Mesendoderm (in vitro differentiated cells): ENCODE results near the gene TMEM178B.
"Not testable (repeated sequence)": the region's sequence is repeated elsewhere in the genome, so short reads cannot be mapped to it uniquely, and the experiment has no call there.

Experiments used
- DNase-seq: peaks from one replicate; pipeline ENCODE4 v3.0.0; 2013
- H2AK5ac ChIP-seq: 2 replicates; pipeline ENCODE4 v1.6.1; 2013; ENCODE audit warnings: low read length, inconsistent platforms
- H2BK120ac ChIP-seq: 2 replicates; pipeline ENCODE4 v1.6.1; 2013; ENCODE audit warnings: low read depth, mild to moderate bottlenecking, low read length, moderate library complexity, mixed read lengths
- H2BK15ac ChIP-seq: replicated peaks from 2 replicates; pipeline ENCODE4 v1.6.1; 2013; ENCODE audit warnings: low read depth, mild to moderate bottlenecking, moderate library complexity
- H2BK5ac ChIP-seq: 2 replicates; pipeline ENCODE4 v1.6.1; 2013; ENCODE audit warnings: low read length, inconsistent platforms
- H3K18ac ChIP-seq: 2 replicates; pipeline ENCODE4 v1.6.1; 2013; ENCODE audit warnings: mild to moderate bottlenecking, low read length, mixed read lengths
- H3K23ac ChIP-seq: one replicate; pipeline ENCODE4 v1.6.1; 2013; ENCODE audit warnings: low read length
- H3K27ac ChIP-seq: 2 replicates; pipeline ENCODE4 v1.5.1; 2013; ENCODE audit warnings: low read depth, mild to moderate bottlenecking, inconsistent platforms, low read length, moderate library complexity
- H3K27me3 ChIP-seq: 2 replicates; pipeline ENCODE4 v1.6.1; 2013; ENCODE audit warnings: low read length, control low read depth, mild to moderate bottlenecking, inconsistent platforms; ENCODE audit not compliant: insufficient read depth, poor library complexity
- H3K36me3 ChIP-seq: 2 replicates; pipeline ENCODE4 v1.6.1; 2013; ENCODE audit warnings: low read length, inconsistent platforms; ENCODE audit not compliant: control insufficient read depth, insufficient read depth
- H3K4ac ChIP-seq: one replicate; pipeline ENCODE4 v1.6.1; 2013; ENCODE audit warnings: low read depth, mild to moderate bottlenecking, low read length, moderate library complexity
- H3K4me1 ChIP-seq: 2 replicates; pipeline ENCODE4 v1.6.1; 2013; ENCODE audit warnings: low read depth, low read length, inconsistent platforms; ENCODE audit not compliant: control insufficient read depth
- H3K4me2 ChIP-seq: 2 replicates; pipeline ENCODE4 v1.6.1; 2013; ENCODE audit warnings: low read length
- H3K4me3 ChIP-seq: 2 replicates; pipeline ENCODE4 v1.5.1; 2013; ENCODE audit warnings: mild to moderate bottlenecking, low read length
- H3K56ac ChIP-seq: one replicate; pipeline ENCODE4 v1.6.1; 2013; ENCODE audit warnings: low read length
- H3K79me1 ChIP-seq: 2 replicates; pipeline ENCODE4 v1.6.1; 2013; ENCODE audit warnings: low read length, inconsistent platforms
- H3K79me2 ChIP-seq: 2 replicates; pipeline ENCODE4 v1.6.1; 2013; ENCODE audit warnings: mild to moderate bottlenecking, low read length; ENCODE audit not compliant: control insufficient read depth, insufficient read depth
- H3K9ac ChIP-seq: 2 replicates; pipeline ENCODE4 v1.6.1; 2013; ENCODE audit warnings: low read length, inconsistent platforms
- H4K5ac ChIP-seq: one replicate; pipeline ENCODE4 v1.6.1; 2013; ENCODE audit warnings: low read length
- H4K8ac ChIP-seq: one replicate; pipeline ENCODE4 v1.6.1; 2013; ENCODE audit warnings: low read depth, mild to moderate bottlenecking, control low read depth, low read length, moderate library complexity
- WGBS: extraction: QIAGEN DNeasy Blood & Tissue Kit; methylation state at CpG from one replicate; pipeline ENCODE4 v1.1.7; 2013; ENCODE audit warnings: low lambda C conversion rate, missing lambda C conversion rate; ENCODE audit not compliant: insufficient coverage; ENCODE audit errors: extremely low coverage; 5-methylcytosine and 5-hydroxymethylcytosine counted together

The TMEM178B gene

GRCh38 chr7:141038100-141038499 is 35.8 kb upstream of the TMEM178B start:
- H2BK120ac ChIP-seq, H2BK5ac ChIP-seq, DNase-seq, H4K5ac ChIP-seq, H3K79me1 ChIP-seq, H3K79me2 ChIP-seq, H3K36me3 ChIP-seq, H3K27me3 ChIP-seq, H3K23ac ChIP-seq, H3K4me1 ChIP-seq, H3K4me2 ChIP-seq, H3K56ac ChIP-seq, H2BK15ac ChIP-seq, H3K18ac ChIP-seq, H3K4ac ChIP-seq, H3K4me3 ChIP-seq, H4K8ac ChIP-seq, H2AK5ac ChIP-seq, H3K27ac ChIP-seq, H3K9ac ChIP-seq: not testable (repeated sequence)
- WGBS = no CpG with 5 or more reads among the region's 3 CpGs

GRCh38 chr7:141039376-141039775 is 34.5 kb upstream of the TMEM178B start:
- H3K56ac ChIP-seq = no peak overlapping the region
- H3K27me3 ChIP-seq = no peaks in the 10 kb centered on the region
- H3K79me2 ChIP-seq = no peaks in the 10 kb centered on the region
- no peaks in the 10 kb centered on the region for H3K79me1 ChIP-seq
- no peak overlapping the region for H3K18ac ChIP-seq
- no peak overlapping the region for H3K4me2 ChIP-seq
- DNase-seq = peak; percentile 8
- no peak overlapping the region for H3K4me3 ChIP-seq
- no peaks in the 10 kb centered on the region for H3K4me1 ChIP-seq
- H3K36me3 ChIP-seq = no peaks in the 10 kb centered on the region
- H2BK5ac ChIP-seq = no peak overlapping the region
- H4K5ac ChIP-seq = no peak overlapping the region
- no peak overlapping the region for H2BK120ac ChIP-seq
- no peak overlapping the region for H3K9ac ChIP-seq
- no peak overlapping the region for H3K27ac ChIP-seq
- no peak overlapping the region for H4K8ac ChIP-seq
- H3K4ac ChIP-seq = no peak overlapping the region
- H3K23ac ChIP-seq = no peak overlapping the region
- H2AK5ac ChIP-seq = no peak overlapping the region
- H2BK15ac ChIP-seq = no peak overlapping the region
- WGBS = no CpG with 5 or more reads among the region's 3 CpGs

GRCh38 chr7:141042222-141043193 is 31.4 kb upstream of the TMEM178B start:
- DNase-seq = no peak
- Histone ChIP-seq H2BK120ac (no peak overlapping the region), H3K36me3 (no peaks in the 10 kb centered on the region), H2AK5ac (no peak overlapping the region), H3K4ac (no peak overlapping the region), H3K4me3 (no peak overlapping the region), H3K79me2 (no peaks in the 10 kb centered on the region), H4K8ac (no peak overlapping the region), H3K18ac (no peak overlapping the region), H3K27me3 (no peaks in the 10 kb centered on the region), H2BK15ac (no peak overlapping the region), H3K23ac (no peak overlapping the region), H3K4me1 (no peaks in the 10 kb centered on the region), H2BK5ac (no peak overlapping the region), H3K56ac (no peak overlapping the region), H3K79me1 (no peaks in the 10 kb centered on the region), H3K9ac (no peak overlapping the region), H3K27ac (no peak overlapping the region), H3K4me2 (no peak overlapping the region), H4K5ac (no peak overlapping the region)
- WGBS = no CpG with 5 or more reads among the region's 14 CpGs

GRCh38 chr7:141043616-141044015 is 30.2 kb upstream of the TMEM178B start:
- H3K23ac ChIP-seq = no peak overlapping the region

GRCh38 chr7:141045126-141045841 is 28.6 kb upstream of the TMEM178B start:
- H3K23ac ChIP-seq = no peak overlapping the region
- H3K36me3 ChIP-seq = no peaks in the 10 kb centered on the region
- no peak overlapping the region for H3K4ac ChIP-seq
- no peaks in the 10 kb centered on the region for H3K79me1 ChIP-seq
- H3K4me1 ChIP-seq = no peaks in the 10 kb centered on the region
- peak; percentile 27 for DNase-seq
- no peak overlapping the region for H3K27ac ChIP-seq
- no peak overlapping the region for H2AK5ac ChIP-seq
- H2BK15ac ChIP-seq = no peak overlapping the region
- H4K5ac ChIP-seq = no peak overlapping the region
- no peak overlapping the region for H3K18ac ChIP-seq
- no peak overlapping the region for H2BK5ac ChIP-seq
- no peak overlapping the region for H3K56ac ChIP-seq
- H3K79me2 ChIP-seq = no peaks in the 10 kb centered on the region
- H3K27me3 ChIP-seq = no peaks in the 10 kb centered on the region
- H4K8ac ChIP-seq = no peak overlapping the region
- no peak overlapping the region for H3K4me2 ChIP-seq
- H3K4me3 ChIP-seq = no peak overlapping the region
- H2BK120ac ChIP-seq = no peak overlapping the region
- WGBS = no CpG with 5 or more reads among the region's 7 CpGs
- no peak overlapping the region for H3K9ac ChIP-seq

More at GRCh38 chr7:141043616-141044015, 30.2 kb upstream of the TMEM178B start:
- Histone ChIP-seq H3K56ac (no peak overlapping the region), H3K4me3 (no peak overlapping the region), H2AK5ac (no peak overlapping the region), H3K27ac (no peak overlapping the region), H2BK5ac (no peak overlapping the region), H2BK15ac (no peak overlapping the region), H3K79me1 (no peaks in the 10 kb centered on the region), H4K8ac (no peak overlapping the region), H3K4me2 (no peak overlapping the region), H3K27me3 (no peaks in the 10 kb centered on the region), H2BK120ac (no peak overlapping the region), H3K79me2 (no peaks in the 10 kb centered on the region), H3K36me3 (no peaks in the 10 kb centered on the region), H4K5ac (no peak overlapping the region), H3K9ac (no peak overlapping the region), H3K18ac (no peak overlapping the region), H3K4ac (no peak overlapping the region), H3K4me1 (no peaks in the 10 kb centered on the region)
- peak; percentile 48 for DNase-seq
- WGBS = no CpG with 5 or more reads among the region's 4 CpGs
